Measurements from ENCODE around the gene SLC25A21.

SLC25A21 gene

GRCh38 chr14:36658123-36659009, 514.0 kb downstream of the SLC25A21 start:
- DNase-seq = no peak

GRCh38 chr14:36657399-36658122, 514.8 kb downstream of the SLC25A21 start:
- DNase-seq = no peak

- DNase-seq = no peak
These were observed 515.6 kb downstream of the SLC25A21 start for GRCh38 chr14:36656687-36657398.

- DNase-seq = no peak
These were observed 516.3 kb downstream of the SLC25A21 start for GRCh38 chr14:36655963-36656686.

- no peak for DNase-seq
These were observed 516.8 kb downstream of the SLC25A21 start for GRCh38 chr14:36655571-36655962.

GRCh38 chr14:36654794-36655381, 517.5 kb downstream of the SLC25A21 start:
- DNase-seq = no peak

GRCh38 chr14:36653962-36654793, 518.2 kb downstream of the SLC25A21 start:
- DNase-seq = no peak

GRCh38 chr14:36653413-36653812, 519.0 kb downstream of the SLC25A21 start:
- no peak for DNase-seq

GRCh38 chr14:36652542-36653201, 519.7 kb downstream of the SLC25A21 start:
- DNase-seq = no peak

GRCh38 chr14:36649872-36650650, 522.3 kb downstream of the SLC25A21 start:
- DNase-seq = no peak

- DNase-seq = no peak
These were observed 524.3 kb downstream of the SLC25A21 start for GRCh38 chr14:36647824-36648753.

GRCh38 chr14:36647417-36647823, 525.0 kb downstream of the SLC25A21 start:
- DNase-seq = no peak

GRCh38 chr14:36646664-36647416, 525.6 kb downstream of the SLC25A21 start:
- no peak for DNase-seq

GRCh38 chr14:36633580-36633979, 538.8 kb downstream of the SLC25A21 start:
- no peak for DNase-seq
